Amniotic epithelial cell (primary cell): Measurements from ENCODE around the gene EPB41L1.
A peak's percentile ranks its signal among the peaks of the same experiment; 100 is the strongest.

Experiments
- DNase-seq: peaks from one replicate; pipeline ENCODE4 v3.0.0-alpha.2; 2010; ENCODE audit warnings: low read depth

EPB41L1 gene

GRCh38 chr20:36225666-36226065 lies 71.1 kb downstream of the EPB41L1 start:
- no peak for DNase-seq

GRCh38 chr20:36228770-36229169 lies 74.2 kb downstream of the EPB41L1 start:
- no peak for DNase-seq

- DNase-seq, result no peak
These were observed 75.5 kb downstream of the EPB41L1 start for GRCh38 chr20:36230019-36230418.

GRCh38 chr20:36231331-36231730 lies 76.8 kb downstream of the EPB41L1 start:
- DNase-seq, result no peak

- DNase-seq, result no peak
These were observed 80.3 kb downstream of the EPB41L1 start for GRCh38 chr20:36234771-36235320.

GRCh38 chr20:36235892-36236785 lies 81.6 kb downstream of the EPB41L1 start, which contains the start of gene AAR2:
Gene AAR2 (plus strand): TSS chr20:36236478. CDS start chr20:36239869, 3,391 bp downstream.
- DNase-seq, result peak; percentile 76

GRCh38 chr20:36236786-36237121 lies 82.2 kb downstream of the EPB41L1 start:
- DNase-seq, result no peak

GRCh38 chr20:36237477-36237876 lies 82.9 kb downstream of the EPB41L1 start:
- no peak for DNase-seq

GRCh38 chr20:36238153-36238552 lies 83.6 kb downstream of the EPB41L1 start:
- DNase-seq, result no peak

GRCh38 chr20:36238760-36239159 lies 84.2 kb downstream of the EPB41L1 start:
- peak; percentile 31 for DNase-seq

- DNase-seq, result no peak
These were observed 85.5 kb downstream of the EPB41L1 start for GRCh38 chr20:36240076-36240475.

- no peak for DNase-seq
These were observed 87.1 kb downstream of the EPB41L1 start for GRCh38 chr20:36241678-36242077.

- DNase-seq, result peak; percentile 48
These were observed 89.2 kb downstream of the EPB41L1 start for GRCh38 chr20:36243726-36244125.

- DNase-seq, result no peak
These were observed 91.9 kb downstream of the EPB41L1 start for GRCh38 chr20:36246401-36246800.

GRCh38 chr20:36248836-36249235 lies 94.3 kb downstream of the EPB41L1 start:
- DNase-seq, result no peak

- DNase-seq, result no peak
These were observed 94.9 kb downstream of the EPB41L1 start for GRCh38 chr20:36249450-36249849.

- no peak for DNase-seq
These were observed 96.9 kb downstream of the EPB41L1 start for GRCh38 chr20:36251426-36251825.

GRCh38 chr20:36252511-36252910 lies 98.0 kb downstream of the EPB41L1 start:
- no peak for DNase-seq

GRCh38 chr20:36253036-36253435 lies 98.5 kb downstream of the EPB41L1 start:
- no peak for DNase-seq

GRCh38 chr20:36254076-36254475 lies 99.5 kb downstream of the EPB41L1 start:
- no peak for DNase-seq

- DNase-seq, result no peak
These were observed 100.9 kb downstream of the EPB41L1 start for GRCh38 chr20:36255445-36255844.

- DNase-seq, result no peak
These were observed 104.9 kb downstream of the EPB41L1 start for GRCh38 chr20:36259177-36260061.

- DNase-seq, result no peak
These were observed 105.8 kb downstream of the EPB41L1 start for GRCh38 chr20:36260316-36260715.
